ENCODE results near the gene FMO1.
"Not testable (repeated sequence)": the region's sequence is repeated elsewhere in the genome, so short reads cannot be mapped to it uniquely, and the experiment has no call there.

Gene FMO1

GRCh38 chr1:171236231-171236630 is 12.1 kb upstream of the FMO1 start:
- DNase-seq (ENCODE audit: low read depth): not testable (repeated sequence)

- DNase-seq (ENCODE audit: low read depth): no peak
Observed at GRCh38 chr1:171243878-171244277, 4.4 kb upstream of the FMO1 start.

GRCh38 chr1:171245458-171246064 is 2.7 kb upstream of the FMO1 start:
- no peak for DNase-seq (ENCODE audit: low read depth)

GRCh38 chr1:171247501-171247900 is 793 bp upstream of the FMO1 start:
- DNase-seq (ENCODE audit: low read depth): no peak

- DNase-seq (ENCODE audit: low read depth): no peak
Observed at GRCh38 chr1:171248841-171249240, 547 bp downstream of the FMO1 start.

- DNase-seq (ENCODE audit: low read depth): no peak
Observed at GRCh38 chr1:171250263-171250662, 2.0 kb downstream of the FMO1 start.

- DNase-seq (ENCODE audit: low read depth): no peak
Observed at GRCh38 chr1:171251042-171251951, 3.0 kb downstream of the FMO1 start.

- DNase-seq (ENCODE audit: low read depth): no peak
Observed at GRCh38 chr1:171251952-171252300, 3.6 kb downstream of the FMO1 start.

GRCh38 chr1:171252482-171252881 is 4.2 kb downstream of the FMO1 start:
- no peak for DNase-seq (ENCODE audit: low read depth)

GRCh38 chr1:171254859-171255258 is 6.6 kb downstream of the FMO1 start:
- no peak for DNase-seq (ENCODE audit: low read depth)

GRCh38 chr1:171256940-171257606 is 8.8 kb downstream of the FMO1 start:
- DNase-seq (ENCODE audit: low read depth): no peak

- DNase-seq (ENCODE audit: low read depth): no peak
Observed at GRCh38 chr1:171257607-171258076, 9.3 kb downstream of the FMO1 start.

GRCh38 chr1:171258429-171258828 is 10.1 kb downstream of the FMO1 start:
- no peak for DNase-seq (ENCODE audit: low read depth)

- DNase-seq (ENCODE audit: low read depth): no peak
Observed at GRCh38 chr1:171258943-171259342, 10.6 kb downstream of the FMO1 start.

GRCh38 chr1:171261336-171261735 is 13.0 kb downstream of the FMO1 start:
- no peak for DNase-seq (ENCODE audit: low read depth)

GRCh38 chr1:171263901-171264300 is 15.6 kb downstream of the FMO1 start:
- DNase-seq (ENCODE audit: low read depth): no peak

GRCh38 chr1:171265686-171266085 is 17.4 kb downstream of the FMO1 start:
- no peak for DNase-seq (ENCODE audit: low read depth)

- no peak for DNase-seq (ENCODE audit: low read depth)
Observed at GRCh38 chr1:171266930-171267329, 18.6 kb downstream of the FMO1 start.

- DNase-seq (ENCODE audit: low read depth): no peak
Observed at GRCh38 chr1:171267391-171267790, 19.1 kb downstream of the FMO1 start.

GRCh38 chr1:171270806-171271205 is 22.5 kb downstream of the FMO1 start:
- no peak for DNase-seq (ENCODE audit: low read depth)

GRCh38 chr1:171277534-171277933 is 29.2 kb downstream of the FMO1 start:
- no peak for DNase-seq (ENCODE audit: low read depth)

GRCh38 chr1:171279234-171279633 is 30.9 kb downstream of the FMO1 start:
- no peak for DNase-seq (ENCODE audit: low read depth)

- DNase-seq (ENCODE audit: low read depth): no peak
Observed at GRCh38 chr1:171279678-171280077, 31.4 kb downstream of the FMO1 start.
